GM19324 (cell line): ENCODE measurements around the gene STK39.

ENCODE experiments used
- ATAC-seq: cut with Tn5 transposase; IDR thresholded peaks from one replicate; pipeline ENCODE4 v1.9.1; 2021; ENCODE audit warnings: mild to moderate bottlenecking, moderate library complexity; ENCODE audit not compliant: unreplicated experiment, low FRiP score

STK39 gene

GRCh38 chr2:168024459-168024858 is 222.9 kb downstream of the STK39 start:
- no peak for ATAC-seq

GRCh38 chr2:168021800-168022587 is 225.4 kb downstream of the STK39 start:
- no peak for ATAC-seq

GRCh38 chr2:168015274-168015953 is 232.0 kb downstream of the STK39 start:
- no peak for ATAC-seq

- no peak for ATAC-seq
These were observed 237.5 kb downstream of the STK39 start for GRCh38 chr2:168009900-168010299.

- no peak for ATAC-seq
These were observed 238.7 kb downstream of the STK39 start for GRCh38 chr2:168008646-168009195.

- no peak for ATAC-seq
These were observed 240.9 kb downstream of the STK39 start for GRCh38 chr2:168006498-168006897.

GRCh38 chr2:168005586-168005985 is 241.8 kb downstream of the STK39 start:
- no peak for ATAC-seq

- no peak for ATAC-seq
These were observed 243.5 kb downstream of the STK39 start for GRCh38 chr2:168003876-168004275.

GRCh38 chr2:168002021-168002553 is 245.3 kb downstream of the STK39 start:
- no peak for ATAC-seq

GRCh38 chr2:167992278-167992677 is 255.1 kb downstream of the STK39 start:
- ATAC-seq = no peak

- no peak for ATAC-seq
These were observed 257.3 kb downstream of the STK39 start for GRCh38 chr2:167990062-167990461.

- ATAC-seq = no peak
These were observed 259.1 kb downstream of the STK39 start for GRCh38 chr2:167988296-167988695.

GRCh38 chr2:167987558-167987957 is 259.8 kb downstream of the STK39 start:
- ATAC-seq = no peak

GRCh38 chr2:167987026-167987425 is 260.4 kb downstream of the STK39 start:
- no peak for ATAC-seq

- ATAC-seq = no peak
These were observed 261.2 kb downstream of the STK39 start for GRCh38 chr2:167986223-167986622.

- ATAC-seq = no peak
These were observed 265.4 kb downstream of the STK39 start for GRCh38 chr2:167981945-167982344.

GRCh38 chr2:167980439-167980838 is 267.0 kb downstream of the STK39 start:
- ATAC-seq = no peak

- ATAC-seq = no peak
These were observed 274.6 kb downstream of the STK39 start for GRCh38 chr2:167972746-167973145.

- ATAC-seq = no peak
These were observed 275.4 kb downstream of the STK39 start for GRCh38 chr2:167972020-167972419.

GRCh38 chr2:167966937-167967913 is 280.2 kb downstream of the STK39 start:
- no peak for ATAC-seq
